ENCODE results near the gene ELOB. TPM values are rescaled to one million over a fixed set of nuclear protein-coding genes. Genes with fewer than 3 reads are reported as not detected.

Gene ELOB
- total RNA-seq, 1 donor from 2014 or later: 183 TPM

DNA sequence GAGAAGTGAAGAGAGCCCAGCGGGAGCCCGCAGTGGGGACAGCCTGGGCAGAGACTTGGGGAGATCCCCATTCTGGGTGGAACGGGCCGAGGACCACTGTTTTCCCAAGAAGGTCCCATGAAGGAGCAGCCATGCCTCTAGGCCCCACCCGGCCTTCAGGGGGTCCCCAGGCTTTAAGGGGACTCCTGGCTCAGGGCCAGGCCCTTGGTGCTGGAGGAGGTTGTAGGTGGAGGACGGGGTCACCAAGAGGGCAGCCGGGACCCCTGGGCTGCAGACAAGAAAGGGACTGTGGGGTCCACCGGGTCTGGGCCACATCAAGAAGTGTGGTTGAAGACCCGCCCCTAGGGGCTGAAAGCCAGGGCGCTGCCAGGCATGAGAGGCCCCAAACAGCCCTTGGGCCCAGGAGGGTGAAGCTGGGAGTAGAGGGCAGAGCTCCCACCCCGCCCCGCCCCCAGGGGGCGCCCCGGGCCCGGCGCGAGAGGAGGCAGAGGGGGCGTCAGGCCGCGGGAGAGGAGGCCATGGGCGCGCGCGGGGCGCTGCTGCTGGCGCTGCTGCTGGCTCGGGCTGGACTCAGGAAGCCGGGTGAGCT lies 39.8 kb upstream of the ELOB start, which contains the start of gene PRSS21:
TSS of gene PRSS21 (plus strand) at position 487 of the 589 bp plus-strand sequence. CDS start at position 519, 32 bp downstream.
- no peak for DNase-seq
- H3K9me3 Mint-ChIP-seq (ENCODE audit: unreplicated experiment): peaks cover 4% of the 10 kb centered on the region
- no peak within 1 kb of the TSS for H3K27ac Mint-ChIP-seq (ENCODE audit: unreplicated experiment)
- TF ChIP-seq, protein P1, sequence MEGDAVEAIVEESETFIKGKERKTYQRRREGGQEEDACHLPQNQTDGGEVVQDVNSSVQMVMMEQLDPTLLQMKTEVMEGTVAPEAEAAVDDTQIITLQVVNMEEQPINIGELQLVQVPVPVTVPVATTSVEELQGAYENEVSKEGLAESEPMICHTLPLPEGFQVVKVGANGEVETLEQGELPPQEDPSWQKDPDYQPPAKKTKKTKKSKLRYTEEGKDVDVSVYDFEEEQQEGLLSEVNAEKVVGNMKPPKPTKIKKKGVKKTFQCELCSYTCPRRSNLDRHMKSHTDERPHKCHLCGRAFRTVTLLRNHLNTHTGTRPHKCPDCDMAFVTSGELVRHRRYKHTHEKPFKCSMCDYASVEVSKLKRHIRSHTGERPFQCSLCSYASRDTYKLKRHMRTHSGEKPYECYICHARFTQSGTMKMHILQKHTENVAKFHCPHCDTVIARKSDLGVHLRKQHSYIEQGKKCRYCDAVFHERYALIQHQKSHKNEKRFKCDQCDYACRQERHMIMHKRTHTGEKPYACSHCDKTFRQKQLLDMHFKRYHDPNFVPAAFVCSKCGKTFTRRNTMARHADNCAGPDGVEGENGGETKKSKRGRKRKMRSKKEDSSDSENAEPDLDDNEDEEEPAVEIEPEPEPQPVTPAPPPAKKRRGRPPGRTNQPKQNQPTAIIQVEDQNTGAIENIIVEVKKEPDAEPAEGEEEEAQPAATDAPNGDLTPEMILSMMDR (IDR thresholded peaks at IDR 0.05; ENCODE audit: partially characterized antibody, unreplicated experiment): no peak
- no peaks in the 10 kb centered on the region for H3K36me3 Mint-ChIP-seq (ENCODE audit: unreplicated experiment)
- H3K4me1 Mint-ChIP-seq (ENCODE audit: low read depth, unreplicated experiment): peaks cover 6% of the 10 kb centered on the region
- no peak within 1 kb of the TSS for H3K4me3 Mint-ChIP-seq (ENCODE audit: unreplicated experiment)
- peaks cover 7% of the 10 kb centered on the region for H3K27me3 Mint-ChIP-seq (ENCODE audit: unreplicated experiment)

- DNase-seq: no peak
- Mint-ChIP-seq H3K4me1 (ENCODE audit: low read depth, unreplicated experiment) (peaks cover 3% of the 10 kb centered on the region), H3K27ac (ENCODE audit: unreplicated experiment) (no peak overlapping the region), H3K27me3 (ENCODE audit: unreplicated experiment) (peaks cover 5% of the 10 kb centered on the region), H3K9me3 (ENCODE audit: unreplicated experiment) (peaks cover 4% of the 10 kb centered on the region), H3K36me3 (ENCODE audit: unreplicated experiment) (no peaks in the 10 kb centered on the region), H3K4me3 (ENCODE audit: unreplicated experiment) (no peak overlapping the region)
- TF ChIP-seq, protein P1 (IDR thresholded peaks at IDR 0.05; ENCODE audit: partially characterized antibody, unreplicated experiment): no peak
Measured at GRCh38 chr16:2815299-2815771, 38.3 kb upstream of the ELOB start.

DNA sequence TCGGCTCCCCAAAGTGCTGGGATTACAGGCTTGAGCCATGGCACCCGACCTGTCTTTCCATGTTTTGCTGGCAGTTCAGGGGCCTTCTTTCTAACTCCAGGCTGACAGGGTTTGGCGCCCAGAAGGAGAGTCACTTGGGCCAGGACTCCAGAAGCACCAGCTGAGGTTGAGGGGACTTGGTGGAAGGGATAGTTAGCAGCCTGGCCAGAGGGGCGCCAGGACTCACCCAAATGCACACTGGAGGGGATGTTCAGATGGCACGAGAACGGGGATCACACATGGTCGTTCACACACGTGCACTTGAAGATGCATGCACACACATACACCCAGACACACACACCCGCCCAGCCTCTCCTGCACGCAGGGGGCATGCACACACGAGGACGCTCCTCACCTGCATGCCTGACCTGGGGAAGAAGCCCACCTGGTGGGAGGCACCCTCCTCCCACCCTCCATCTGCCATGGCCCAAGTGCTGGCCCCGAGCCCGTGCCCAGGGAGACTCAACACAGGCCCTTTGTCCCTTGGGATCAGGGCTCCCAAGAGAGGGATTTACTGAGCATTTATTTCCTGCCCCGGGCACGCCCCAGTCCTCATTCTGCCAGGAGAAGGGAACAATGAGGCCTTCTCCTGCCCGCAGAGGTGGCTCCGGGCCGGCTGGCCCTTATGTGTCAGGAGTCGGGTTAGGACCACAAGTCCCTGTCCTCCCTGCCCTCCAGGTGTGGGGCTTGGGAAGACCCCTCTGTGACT lies 37.6 kb upstream of the ELOB start:
- TF ChIP-seq, protein P1 (IDR thresholded peaks at IDR 0.05; ENCODE audit: partially characterized antibody, unreplicated experiment): no peak
- Mint-ChIP-seq H3K9me3 (ENCODE audit: unreplicated experiment) (peaks cover 6% of the 10 kb centered on the region), H3K4me3 (ENCODE audit: unreplicated experiment) (no peak overlapping the region), H3K36me3 (ENCODE audit: unreplicated experiment) (no peaks in the 10 kb centered on the region), H3K27ac (ENCODE audit: unreplicated experiment) (no peak overlapping the region), H3K4me1 (ENCODE audit: low read depth, unreplicated experiment) (peaks cover 3% of the 10 kb centered on the region), H3K27me3 (ENCODE audit: unreplicated experiment) (peaks cover 5% of the 10 kb centered on the region)
- DNase-seq: no peak

GRCh38 chr16:2813771-2814221 lies 36.7 kb upstream of the ELOB start:
- TF ChIP-seq, protein P1 (IDR thresholded peaks at IDR 0.05; ENCODE audit: partially characterized antibody, unreplicated experiment): no peak
- H3K27ac Mint-ChIP-seq (ENCODE audit: unreplicated experiment): no peak overlapping the region
- H3K36me3 Mint-ChIP-seq (ENCODE audit: unreplicated experiment): peaks cover 6% of the 10 kb centered on the region
- H3K4me1 Mint-ChIP-seq (ENCODE audit: low read depth, unreplicated experiment): peaks cover 3% of the 10 kb centered on the region
- H3K27me3 Mint-ChIP-seq (ENCODE audit: unreplicated experiment): peaks cover 5% of the 10 kb centered on the region
- DNase-seq: no peak
- peaks cover 9% of the 10 kb centered on the region for H3K9me3 Mint-ChIP-seq (ENCODE audit: unreplicated experiment)
- no peak overlapping the region for H3K4me3 Mint-ChIP-seq (ENCODE audit: unreplicated experiment)
